Measurements from ENCODE around the gene CDC42BPA. TPM values are rescaled to one million over a fixed set of nuclear protein-coding genes. Genes with fewer than 3 reads are reported as not detected.

The CDC42BPA gene
- total and polyA plus RNA-seq, 2 of the 8 experiments (the other 6 are each of a cell fraction or from before 2014, with no cell fraction given): 7.1 to 28.5 TPM

DNA sequence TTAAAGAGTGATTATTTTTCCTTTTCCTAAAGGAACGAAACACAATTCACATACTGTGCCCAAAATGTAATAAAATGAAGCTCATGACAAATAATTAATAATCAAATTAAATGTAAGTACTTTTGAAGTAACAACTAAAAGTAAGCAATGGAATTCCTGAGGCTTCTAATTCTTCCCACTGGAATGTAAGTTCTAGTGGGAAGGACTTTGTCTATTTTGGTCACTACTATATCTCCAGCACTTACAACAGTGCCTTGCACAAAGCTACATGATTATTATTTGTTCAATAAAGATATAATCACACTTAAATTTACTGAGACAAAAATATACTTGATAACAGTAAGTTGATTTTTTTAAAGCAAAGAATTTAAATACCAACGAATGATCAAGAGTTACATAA is 249.4 kb downstream of the CDC42BPA start (continued):
- TF ChIP-seq, protein P1, sequence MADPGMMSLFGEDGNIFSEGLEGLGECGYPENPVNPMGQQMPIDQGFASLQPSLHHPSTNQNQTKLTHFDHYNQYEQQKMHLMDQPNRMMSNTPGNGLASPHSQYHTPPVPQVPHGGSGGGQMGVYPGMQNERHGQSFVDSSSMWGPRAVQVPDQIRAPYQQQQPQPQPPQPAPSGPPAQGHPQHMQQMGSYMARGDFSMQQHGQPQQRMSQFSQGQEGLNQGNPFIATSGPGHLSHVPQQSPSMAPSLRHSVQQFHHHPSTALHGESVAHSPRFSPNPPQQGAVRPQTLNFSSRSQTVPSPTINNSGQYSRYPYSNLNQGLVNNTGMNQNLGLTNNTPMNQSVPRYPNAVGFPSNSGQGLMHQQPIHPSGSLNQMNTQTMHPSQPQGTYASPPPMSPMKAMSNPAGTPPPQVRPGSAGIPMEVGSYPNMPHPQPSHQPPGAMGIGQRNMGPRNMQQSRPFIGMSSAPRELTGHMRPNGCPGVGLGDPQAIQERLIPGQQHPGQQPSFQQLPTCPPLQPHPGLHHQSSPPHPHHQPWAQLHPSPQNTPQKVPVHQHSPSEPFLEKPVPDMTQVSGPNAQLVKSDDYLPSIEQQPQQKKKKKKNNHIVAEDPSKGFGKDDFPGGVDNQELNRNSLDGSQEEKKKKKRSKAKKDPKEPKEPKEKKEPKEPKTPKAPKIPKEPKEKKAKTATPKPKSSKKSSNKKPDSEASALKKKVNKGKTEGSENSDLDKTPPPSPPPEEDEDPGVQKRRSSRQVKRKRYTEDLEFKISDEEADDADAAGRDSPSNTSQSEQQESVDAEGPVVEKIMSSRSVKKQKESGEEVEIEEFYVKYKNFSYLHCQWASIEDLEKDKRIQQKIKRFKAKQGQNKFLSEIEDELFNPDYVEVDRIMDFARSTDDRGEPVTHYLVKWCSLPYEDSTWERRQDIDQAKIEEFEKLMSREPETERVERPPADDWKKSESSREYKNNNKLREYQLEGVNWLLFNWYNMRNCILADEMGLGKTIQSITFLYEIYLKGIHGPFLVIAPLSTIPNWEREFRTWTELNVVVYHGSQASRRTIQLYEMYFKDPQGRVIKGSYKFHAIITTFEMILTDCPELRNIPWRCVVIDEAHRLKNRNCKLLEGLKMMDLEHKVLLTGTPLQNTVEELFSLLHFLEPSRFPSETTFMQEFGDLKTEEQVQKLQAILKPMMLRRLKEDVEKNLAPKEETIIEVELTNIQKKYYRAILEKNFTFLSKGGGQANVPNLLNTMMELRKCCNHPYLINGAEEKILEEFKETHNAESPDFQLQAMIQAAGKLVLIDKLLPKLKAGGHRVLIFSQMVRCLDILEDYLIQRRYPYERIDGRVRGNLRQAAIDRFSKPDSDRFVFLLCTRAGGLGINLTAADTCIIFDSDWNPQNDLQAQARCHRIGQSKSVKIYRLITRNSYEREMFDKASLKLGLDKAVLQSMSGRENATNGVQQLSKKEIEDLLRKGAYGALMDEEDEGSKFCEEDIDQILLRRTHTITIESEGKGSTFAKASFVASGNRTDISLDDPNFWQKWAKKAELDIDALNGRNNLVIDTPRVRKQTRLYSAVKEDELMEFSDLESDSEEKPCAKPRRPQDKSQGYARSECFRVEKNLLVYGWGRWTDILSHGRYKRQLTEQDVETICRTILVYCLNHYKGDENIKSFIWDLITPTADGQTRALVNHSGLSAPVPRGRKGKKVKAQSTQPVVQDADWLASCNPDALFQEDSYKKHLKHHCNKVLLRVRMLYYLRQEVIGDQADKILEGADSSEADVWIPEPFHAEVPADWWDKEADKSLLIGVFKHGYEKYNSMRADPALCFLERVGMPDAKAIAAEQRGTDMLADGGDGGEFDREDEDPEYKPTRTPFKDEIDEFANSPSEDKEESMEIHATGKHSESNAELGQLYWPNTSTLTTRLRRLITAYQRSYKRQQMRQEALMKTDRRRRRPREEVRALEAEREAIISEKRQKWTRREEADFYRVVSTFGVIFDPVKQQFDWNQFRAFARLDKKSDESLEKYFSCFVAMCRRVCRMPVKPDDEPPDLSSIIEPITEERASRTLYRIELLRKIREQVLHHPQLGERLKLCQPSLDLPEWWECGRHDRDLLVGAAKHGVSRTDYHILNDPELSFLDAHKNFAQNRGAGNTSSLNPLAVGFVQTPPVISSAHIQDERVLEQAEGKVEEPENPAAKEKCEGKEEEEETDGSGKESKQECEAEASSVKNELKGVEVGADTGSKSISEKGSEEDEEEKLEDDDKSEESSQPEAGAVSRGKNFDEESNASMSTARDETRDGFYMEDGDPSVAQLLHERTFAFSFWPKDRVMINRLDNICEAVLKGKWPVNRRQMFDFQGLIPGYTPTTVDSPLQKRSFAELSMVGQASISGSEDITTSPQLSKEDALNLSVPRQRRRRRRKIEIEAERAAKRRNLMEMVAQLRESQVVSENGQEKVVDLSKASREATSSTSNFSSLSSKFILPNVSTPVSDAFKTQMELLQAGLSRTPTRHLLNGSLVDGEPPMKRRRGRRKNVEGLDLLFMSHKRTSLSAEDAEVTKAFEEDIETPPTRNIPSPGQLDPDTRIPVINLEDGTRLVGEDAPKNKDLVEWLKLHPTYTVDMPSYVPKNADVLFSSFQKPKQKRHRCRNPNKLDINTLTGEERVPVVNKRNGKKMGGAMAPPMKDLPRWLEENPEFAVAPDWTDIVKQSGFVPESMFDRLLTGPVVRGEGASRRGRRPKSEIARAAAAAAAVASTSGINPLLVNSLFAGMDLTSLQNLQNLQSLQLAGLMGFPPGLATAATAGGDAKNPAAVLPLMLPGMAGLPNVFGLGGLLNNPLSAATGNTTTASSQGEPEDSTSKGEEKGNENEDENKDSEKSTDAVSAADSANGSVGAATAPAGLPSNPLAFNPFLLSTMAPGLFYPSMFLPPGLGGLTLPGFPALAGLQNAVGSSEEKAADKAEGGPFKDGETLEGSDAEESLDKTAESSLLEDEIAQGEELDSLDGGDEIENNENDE (IDR thresholded peaks at IDR 0.05; ENCODE audit: insufficient replicate concordance, low read length): no peak
- TF ChIP-seq BRCA1 (IDR thresholded peaks at IDR 0.05; ENCODE audit: low read depth, low read length) (no peak), EP300 (IDR thresholded peaks at IDR 0.05; ENCODE audit: borderline replicate concordance in 1 of 2, low read depth in 2 of 2, low read length in 2 of 2) (no peak), RFX5 (IDR thresholded peaks at IDR 0.05; ENCODE audit: borderline replicate concordance, low read depth, low read length) (no peak)

Measured in H1 (cell line).